ENCODE results near the gene OR10G3. TPM values are rescaled to one million over a fixed set of nuclear protein-coding genes. Genes with fewer than 3 reads are reported as not detected.

OR10G3 gene
- total RNA-seq, 1 donor from 2014 or later = not detected

GRCh38 chr14:21520767-21521166 lies 59.1 kb downstream of the OR10G3 start:
- H3K27me3 ChIP-seq = no peaks in the 10 kb centered on the region
- TF ChIP-seq, protein P1, sequence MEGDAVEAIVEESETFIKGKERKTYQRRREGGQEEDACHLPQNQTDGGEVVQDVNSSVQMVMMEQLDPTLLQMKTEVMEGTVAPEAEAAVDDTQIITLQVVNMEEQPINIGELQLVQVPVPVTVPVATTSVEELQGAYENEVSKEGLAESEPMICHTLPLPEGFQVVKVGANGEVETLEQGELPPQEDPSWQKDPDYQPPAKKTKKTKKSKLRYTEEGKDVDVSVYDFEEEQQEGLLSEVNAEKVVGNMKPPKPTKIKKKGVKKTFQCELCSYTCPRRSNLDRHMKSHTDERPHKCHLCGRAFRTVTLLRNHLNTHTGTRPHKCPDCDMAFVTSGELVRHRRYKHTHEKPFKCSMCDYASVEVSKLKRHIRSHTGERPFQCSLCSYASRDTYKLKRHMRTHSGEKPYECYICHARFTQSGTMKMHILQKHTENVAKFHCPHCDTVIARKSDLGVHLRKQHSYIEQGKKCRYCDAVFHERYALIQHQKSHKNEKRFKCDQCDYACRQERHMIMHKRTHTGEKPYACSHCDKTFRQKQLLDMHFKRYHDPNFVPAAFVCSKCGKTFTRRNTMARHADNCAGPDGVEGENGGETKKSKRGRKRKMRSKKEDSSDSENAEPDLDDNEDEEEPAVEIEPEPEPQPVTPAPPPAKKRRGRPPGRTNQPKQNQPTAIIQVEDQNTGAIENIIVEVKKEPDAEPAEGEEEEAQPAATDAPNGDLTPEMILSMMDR (IDR thresholded peaks at IDR 0.05) = no peak
- H3K4me3 ChIP-seq = no peak overlapping the region
- no peaks in the 10 kb centered on the region for H3K36me3 ChIP-seq
- H3K9me3 ChIP-seq = no peaks in the 10 kb centered on the region
- intact Hi-C loops (cut with DNase I) = no loop called here
- DNase-seq (no peak), ATAC-seq (no peak)
- no peak overlapping the region for H3K27ac ChIP-seq
- H3K4me1 ChIP-seq = no peaks in the 10 kb centered on the region

GRCh38 chr14:21518725-21519124 lies 61.2 kb downstream of the OR10G3 start:
- DNase-seq (no peak), ATAC-seq (no peak)
- Histone ChIP-seq H3K9me3 (no peaks in the 10 kb centered on the region), H3K27ac (no peak overlapping the region), H3K4me1 (no peaks in the 10 kb centered on the region), H3K4me3 (no peak overlapping the region), H3K27me3 (no peaks in the 10 kb centered on the region), H3K36me3 (no peaks in the 10 kb centered on the region)
- intact Hi-C loops (cut with DNase I) = no loop called here
- TF ChIP-seq, protein P1 (IDR thresholded peaks at IDR 0.05) = no peak

Other genes with a start within 250 kb of the OR10G3 start
- gene SUPT16H, start 196.1 kb downstream of the OR10G3 start, total RNA-seq = 48.8 TPM
- 72.6 TPM for gene CHD8, start 124.0 kb downstream of the OR10G3 start, total RNA-seq
- gene RAB2B, start 103.1 kb downstream of the OR10G3 start, total RNA-seq = 36.9 TPM
- 69.4 TPM for gene TOX4, start 102.9 kb downstream of the OR10G3 start, total RNA-seq
- gene METTL3, start 68.7 kb downstream of the OR10G3 start, total RNA-seq = 48.6 TPM
- 8.1 TPM for gene SALL2, start 53.7 kb downstream of the OR10G3 start, total RNA-seq
- gene OR10G2, start 54.9 kb upstream of the OR10G3 start, total RNA-seq = not detected
- not detected for gene OR4E2, start 73.8 kb upstream of the OR10G3 start, total RNA-seq
- gene OR4E1, start 93.7 kb upstream of the OR10G3 start, total RNA-seq = not detected